Ascending aorta (tissue), 2 donors: ENCODE measurements around the gene ZMYND12. TPM values are rescaled to one million over a fixed set of nuclear protein-coding genes. Genes with fewer than 3 reads are reported as not detected.

Experiments
- DNase-seq, 2 donors: peaks; one replicate each; pipeline ENCODE4 v3.0.0-alpha.2; 2019; ENCODE audit warnings: low spot score in 2 of 2
- H3K27ac ChIP-seq, 2 donors: fragments of 200-600 bp; sonication (generic); one replicate each; pipeline ENCODE4 v1.5.1; 2016 to 2017; ENCODE audit warnings: mild to moderate bottlenecking in 1 of 2
- H3K27me3 ChIP-seq: fragments of 200-600 bp; sonication (generic); one replicate; pipeline ENCODE4 v1.5.1; 2017
- H3K36me3 ChIP-seq, 2 donors: fragments of 200-600 bp; sonication (generic); one replicate each; pipeline ENCODE4 v1.5.1; 2016
- H3K4me1 ChIP-seq, 2 donors: fragments of 200-600 bp; sonication (generic); one replicate each; pipeline ENCODE4 v1.5.1; 2016 to 2017; ENCODE audit warnings: mild to moderate bottlenecking in 1 of 2
- H3K4me3 ChIP-seq, 2 donors: fragments of 200-600 bp; sonication (generic); one replicate each; pipeline ENCODE4 v1.5.1; 2016 to 2017; ENCODE audit warnings: mild to moderate bottlenecking in 1 of 2
- H3K9me3 ChIP-seq, 2 donors: fragments of 200-600 bp; sonication (generic); one replicate each; pipeline ENCODE4 v1.5.1; 2016
- intact Hi-C: fragments of 100-400 bp; cut with DNase I; formaldehyde crosslinking; loops from one replicate; pipeline ENCODE4 v1.15.1; 2023
- total RNA-seq: library from RNA; depleted of rRNA; stranded (reverse); fragments of >200 nt; gene quantifications from one replicate; pipeline ENCODE4 v1.1.0, GENCODE V29; 2016
- TF ChIP-seq, protein P1 (sequence below), 3 experiments: fragments of 200-600 bp in 2 of 3; fragments of 450-650 bp in 1 of 3; sonication (generic) in 2 of 3; IDR thresholded peaks; one replicate each; pipeline ENCODE4 v1.5.1; 2016 to 2019; ENCODE audit warnings: antibody characterized with exemption in 3 of 3, mild to moderate bottlenecking in 1 of 3, moderate library complexity in 1 of 3

The ZMYND12 gene
- total RNA-seq, 1 donor from 2014 or later: not detected

DNA sequence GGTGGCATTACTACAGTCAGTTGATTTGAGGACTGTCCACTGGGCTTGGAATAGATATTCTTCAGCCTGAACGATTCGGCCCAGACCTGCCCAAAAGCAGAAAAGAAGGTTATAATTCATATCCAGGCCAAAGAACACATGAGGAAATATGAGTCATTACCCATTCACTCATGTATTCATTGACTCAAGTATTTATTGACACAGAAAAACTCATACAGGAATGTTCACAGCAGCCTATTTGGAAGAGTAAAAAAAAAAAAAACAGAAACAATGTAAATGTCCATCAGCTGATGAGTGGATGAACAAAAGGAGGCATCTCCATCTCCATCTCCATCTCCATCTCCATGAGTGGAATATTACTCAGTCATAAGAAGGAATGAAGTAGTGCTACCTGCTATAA is 15.9 kb downstream of the ZMYND12 start:
- Histone ChIP-seq H3K27me3 (no peaks in the 10 kb centered on the region), H3K27ac (no peak overlapping the region), H3K36me3 (no peaks in the 10 kb centered on the region), H3K4me3 (no peak overlapping the region), H3K4me1 (no peaks in the 10 kb centered on the region), H3K9me3 (no peaks in the 10 kb centered on the region)
- intact Hi-C loops: no loop called here
- TF ChIP-seq, protein P1, sequence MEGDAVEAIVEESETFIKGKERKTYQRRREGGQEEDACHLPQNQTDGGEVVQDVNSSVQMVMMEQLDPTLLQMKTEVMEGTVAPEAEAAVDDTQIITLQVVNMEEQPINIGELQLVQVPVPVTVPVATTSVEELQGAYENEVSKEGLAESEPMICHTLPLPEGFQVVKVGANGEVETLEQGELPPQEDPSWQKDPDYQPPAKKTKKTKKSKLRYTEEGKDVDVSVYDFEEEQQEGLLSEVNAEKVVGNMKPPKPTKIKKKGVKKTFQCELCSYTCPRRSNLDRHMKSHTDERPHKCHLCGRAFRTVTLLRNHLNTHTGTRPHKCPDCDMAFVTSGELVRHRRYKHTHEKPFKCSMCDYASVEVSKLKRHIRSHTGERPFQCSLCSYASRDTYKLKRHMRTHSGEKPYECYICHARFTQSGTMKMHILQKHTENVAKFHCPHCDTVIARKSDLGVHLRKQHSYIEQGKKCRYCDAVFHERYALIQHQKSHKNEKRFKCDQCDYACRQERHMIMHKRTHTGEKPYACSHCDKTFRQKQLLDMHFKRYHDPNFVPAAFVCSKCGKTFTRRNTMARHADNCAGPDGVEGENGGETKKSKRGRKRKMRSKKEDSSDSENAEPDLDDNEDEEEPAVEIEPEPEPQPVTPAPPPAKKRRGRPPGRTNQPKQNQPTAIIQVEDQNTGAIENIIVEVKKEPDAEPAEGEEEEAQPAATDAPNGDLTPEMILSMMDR (IDR thresholded peaks at IDR 0.05): no peak
- no peak for DNase-seq

DNA sequence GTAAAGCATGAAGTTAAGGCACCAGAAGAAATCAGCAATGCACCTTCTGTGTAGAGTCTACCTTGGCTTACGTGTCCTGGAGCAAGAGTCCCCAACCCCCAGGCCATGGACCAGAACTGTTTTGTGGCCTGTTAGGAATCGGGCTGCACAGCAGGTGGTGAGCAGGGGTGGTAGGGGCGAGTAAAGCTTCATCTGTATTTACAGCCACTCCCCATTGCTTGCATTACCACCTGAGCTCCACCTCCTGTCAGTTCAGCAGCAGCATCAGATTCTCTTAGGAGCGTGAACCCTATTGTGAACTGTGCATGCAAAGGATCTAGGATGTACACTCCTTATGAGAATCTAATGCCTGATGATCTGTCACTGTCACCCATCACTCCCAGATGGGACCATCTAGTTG is 21.5 kb downstream of the ZMYND12 start:
- Histone ChIP-seq H3K27ac (no peak overlapping the region), H3K4me1 (no peaks in the 10 kb centered on the region)
- TF ChIP-seq, protein P1 (IDR thresholded peaks at IDR 0.05): no peak

DNA sequence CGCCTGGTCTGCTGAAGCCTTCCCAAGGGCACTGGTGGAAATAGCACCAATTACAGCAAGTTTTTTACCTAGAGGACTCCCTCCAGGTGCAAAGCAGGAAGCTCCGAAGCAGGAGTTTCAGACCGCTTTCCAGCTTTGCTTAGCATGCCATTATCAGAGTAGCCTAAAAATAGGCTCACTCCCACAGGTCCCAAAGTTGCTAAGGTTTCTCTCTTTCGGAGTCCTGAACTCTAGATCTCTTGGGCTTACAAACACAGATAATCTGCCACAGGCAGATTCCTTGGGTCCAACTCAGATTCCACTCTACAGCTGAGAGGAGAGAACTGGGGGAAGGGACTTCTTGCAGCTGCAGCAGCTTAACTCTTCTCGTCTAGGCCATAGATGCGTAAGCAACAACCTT is 22.5 kb downstream of the ZMYND12 start:
- intact Hi-C loops: no loop called here

More for the DNA sequence above, 21.5 kb downstream of the ZMYND12 start:
- no peaks in the 10 kb centered on the region for H3K36me3 ChIP-seq
- intact Hi-C loops: no loop called here
- H3K9me3 ChIP-seq: no peaks in the 10 kb centered on the region
- no peaks in the 10 kb centered on the region for H3K27me3 ChIP-seq
- H3K4me3 ChIP-seq: no peak overlapping the region
- DNase-seq: no peak

DNA sequence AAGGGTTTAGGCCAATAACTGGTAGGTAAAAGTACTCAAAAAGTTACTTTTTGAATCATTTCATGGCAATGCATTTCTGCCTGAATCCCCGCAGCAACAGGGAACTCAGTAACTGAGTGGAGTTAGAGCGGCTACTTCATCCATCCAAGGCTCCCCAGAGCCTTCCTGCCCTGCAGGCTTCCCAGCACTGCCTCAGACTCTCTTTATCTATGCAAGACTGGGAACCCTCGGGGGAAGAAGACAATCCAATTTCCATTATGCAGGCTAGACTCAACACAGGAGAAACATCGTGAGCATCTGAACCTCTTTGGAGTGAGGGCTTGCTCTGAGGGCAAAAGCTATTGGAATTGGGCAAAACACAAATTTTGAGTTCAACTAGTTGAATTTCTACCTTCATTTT is 23.1 kb downstream of the ZMYND12 start:
- no peak overlapping the region for H3K27ac ChIP-seq
- no peak overlapping the region for H3K4me3 ChIP-seq
- H3K36me3 ChIP-seq: no peaks in the 10 kb centered on the region
- no peaks in the 10 kb centered on the region for H3K4me1 ChIP-seq
- TF ChIP-seq, protein P1 (IDR thresholded peaks at IDR 0.05): no peak
- no peak for DNase-seq
- no peaks in the 10 kb centered on the region for H3K27me3 ChIP-seq
- intact Hi-C loops: no loop called here
- H3K9me3 ChIP-seq: no peaks in the 10 kb centered on the region

More for the DNA sequence above, 22.5 kb downstream of the ZMYND12 start:
- Histone ChIP-seq H3K4me1 (no peaks in the 10 kb centered on the region), H3K27ac (no peak overlapping the region), H3K9me3 (no peaks in the 10 kb centered on the region), H3K4me3 (no peak overlapping the region), H3K27me3 (no peaks in the 10 kb centered on the region), H3K36me3 (no peaks in the 10 kb centered on the region)
- no peak for DNase-seq
- TF ChIP-seq, protein P1 (IDR thresholded peaks at IDR 0.05): no peak

DNA sequence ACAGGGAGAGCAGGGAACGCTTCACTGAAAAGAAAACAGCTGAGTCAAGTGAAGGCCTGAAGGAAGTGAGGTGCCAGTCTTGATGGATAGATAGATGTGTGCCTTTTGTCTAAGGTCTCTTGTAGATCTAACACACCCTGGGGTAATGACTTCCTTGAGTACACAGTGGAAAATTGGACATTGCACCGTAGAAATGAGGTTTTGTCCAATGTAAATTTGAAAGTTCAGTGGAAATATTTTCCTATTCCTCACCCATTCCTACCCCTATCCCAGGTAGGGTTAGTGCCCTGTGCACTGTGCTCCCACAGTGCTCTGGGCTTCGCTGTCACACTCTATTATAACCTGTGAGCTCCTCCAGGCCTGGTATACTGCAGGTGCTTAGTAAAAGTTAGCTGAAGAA is 24.3 kb downstream of the ZMYND12 start:
- H3K9me3 ChIP-seq: no peaks in the 10 kb centered on the region
- TF ChIP-seq, protein P1 (IDR thresholded peaks at IDR 0.05): no peak
- H3K4me1 ChIP-seq: no peaks in the 10 kb centered on the region
- H3K27me3 ChIP-seq: no peaks in the 10 kb centered on the region
- H3K27ac ChIP-seq: no peak overlapping the region
- H3K36me3 ChIP-seq: no peaks in the 10 kb centered on the region
- H3K4me3 ChIP-seq: no peak overlapping the region
- no peak for DNase-seq
- intact Hi-C loops: no loop called here
